HG02943 (cell line): ENCODE data around the gene ACTL7A.

Experiments
- ATAC-seq: cut with Tn5 transposase; IDR thresholded peaks from one replicate; pipeline ENCODE4 v1.9.1; 2021; ENCODE audit warnings: mild to moderate bottlenecking, low read depth, moderate library complexity; ENCODE audit not compliant: unreplicated experiment

The ACTL7A gene

GRCh38 chr9:108910914-108911313 lies 48.8 kb downstream of the ACTL7A start:
- no peak for ATAC-seq

- no peak for ATAC-seq
Observed at GRCh38 chr9:108911820-108912219, 49.8 kb downstream of the ACTL7A start.
